Posterior vena cava (tissue), 2 donors: ENCODE data around the gene USP47. TPM values are rescaled to one million over a fixed set of nuclear protein-coding genes. Genes with fewer than 3 reads are reported as not detected.

Source experiments
- DNase-seq: peaks from one replicate; pipeline ENCODE4 v3.0.0-alpha.2; 2020; ENCODE audit warnings: low spot score
- intact Hi-C, 2 donors: fragments of 100-400 bp; cut with DNase I; formaldehyde crosslinking; loops; one replicate each; pipeline versions ENCODE4 v1.14.1 to v1.14.2; 2022 to 2023
- total RNA-seq, 2 donors: library from RNA; stranded (reverse); fragmentation: NEBNext Ultra II Directional; extraction: Animal tissue kit (Norgen Biotek cat#: 25700); gene quantifications; one replicate each; pipeline ENCODE4 v1.2.1, GENCODE V29; 2021
- donor health status: DM: yes; HTN: yes; CAD: no.
- donor health status: DM: yes; HTN: yes; CAD: no.

USP47 gene
- total RNA-seq, 2 donors from 2014 or later, result 49.4 to 57.8 TPM

DNA sequence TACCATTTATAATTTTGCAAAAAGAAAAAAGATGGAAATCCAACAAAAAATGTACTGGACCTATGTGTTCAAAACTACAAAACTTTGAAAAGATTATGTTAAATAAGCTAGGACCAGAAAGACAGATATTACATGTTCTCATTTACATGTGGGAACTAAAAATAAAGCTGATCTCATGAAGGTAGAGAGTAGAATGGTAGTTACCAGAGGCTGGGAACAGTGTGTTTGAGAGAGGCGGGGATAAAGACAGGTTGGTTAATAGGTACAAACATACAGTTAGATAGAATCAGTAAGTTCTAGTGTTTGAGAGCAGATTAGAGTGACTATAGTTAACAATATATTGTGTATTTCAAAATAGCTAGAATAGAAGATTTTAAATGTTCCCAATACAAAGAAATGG lies 71.6 kb downstream of the USP47 start:
- intact Hi-C loops, result no loop called here
- DNase-seq, result no peak

DNA sequence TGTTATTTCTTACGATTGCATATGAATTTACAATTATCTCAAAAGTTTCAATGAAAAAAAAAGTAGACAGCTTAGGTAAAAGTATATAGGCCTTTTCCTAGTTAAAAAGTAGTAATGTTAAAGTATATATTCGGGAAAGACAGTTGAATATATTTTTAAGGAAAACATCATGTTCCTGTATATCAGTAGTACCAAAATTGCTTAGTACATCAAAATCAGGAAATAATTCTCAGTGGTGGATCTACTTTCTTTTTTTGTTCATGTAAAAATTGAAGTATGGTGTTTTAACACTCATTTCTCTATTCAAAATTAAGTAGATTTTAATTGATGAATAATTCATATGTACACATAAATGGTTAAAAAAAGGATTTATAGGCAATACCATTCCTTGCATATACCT lies 73.9 kb downstream of the USP47 start:
- DNase-seq, result no peak
- intact Hi-C loops, result no loop called here

DNA sequence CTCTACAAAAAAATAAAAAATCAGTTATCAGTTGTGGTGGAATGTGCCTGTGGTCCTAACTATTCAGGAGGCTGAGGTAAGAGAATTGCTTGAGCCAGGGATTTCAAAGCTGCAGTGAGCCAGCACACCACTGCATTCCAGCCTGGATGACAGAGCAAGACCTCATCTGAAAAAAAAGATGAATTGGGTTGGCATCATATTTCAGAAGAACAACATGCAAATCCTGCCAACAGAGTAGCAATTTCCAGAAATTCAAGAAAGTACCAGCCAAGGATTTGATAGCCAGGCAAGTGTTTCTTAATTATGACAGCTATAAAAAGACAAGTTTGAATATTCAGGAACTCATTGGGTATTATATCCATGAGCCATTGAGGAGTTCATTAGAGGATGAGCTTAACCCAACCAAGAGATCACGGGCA lies 75.2 kb downstream of the USP47 start:
- DNase-seq, result no peak
- intact Hi-C loops, result no loop called here

DNA sequence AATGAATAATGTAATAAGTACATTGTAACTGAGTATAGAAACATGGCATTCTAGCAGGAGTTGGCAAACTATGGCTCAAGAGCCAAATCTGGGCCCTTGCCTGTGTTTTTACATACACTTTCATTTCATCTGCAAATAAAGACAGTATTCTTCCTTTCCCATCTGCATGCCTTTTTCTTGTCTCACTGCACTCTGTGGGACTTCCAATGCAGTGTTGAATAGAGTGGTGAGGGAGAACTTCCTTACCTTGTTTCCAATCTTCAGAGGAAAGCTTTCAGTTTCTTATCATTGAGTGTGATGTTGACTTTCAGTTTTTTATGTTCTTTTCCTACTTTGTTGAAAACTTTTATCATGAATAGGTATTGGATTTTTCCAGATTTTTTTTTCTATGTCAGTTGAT lies 82.1 kb downstream of the USP47 start:
- no peak for DNase-seq
- intact Hi-C loops, result no loop called here

DNA sequence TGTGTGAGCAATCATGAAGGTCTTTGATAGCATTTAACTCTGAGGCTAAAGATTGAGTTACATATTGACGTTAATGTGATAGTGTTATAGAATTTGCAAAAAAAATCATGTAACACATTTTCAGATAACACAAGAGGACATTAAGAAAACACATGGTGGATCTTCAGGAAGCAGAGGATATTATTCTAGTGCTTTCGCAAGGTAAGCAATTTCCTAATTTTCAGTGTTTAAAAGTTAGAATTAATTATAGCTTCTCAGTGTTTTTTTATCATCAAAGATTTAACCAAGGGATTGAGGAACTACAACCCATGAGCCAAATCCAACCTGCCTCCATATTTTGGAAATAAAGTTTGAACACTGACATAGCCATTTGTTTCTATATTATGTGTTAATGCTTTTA lies 88.1 kb downstream of the USP47 start:
- no peak for DNase-seq
- intact Hi-C loops, result loop anchor here (1.0 to 10.0 kb wide), 2 partner anchors 35 to 115 kb away; no protein-coding TSS in a partner anchor

DNA sequence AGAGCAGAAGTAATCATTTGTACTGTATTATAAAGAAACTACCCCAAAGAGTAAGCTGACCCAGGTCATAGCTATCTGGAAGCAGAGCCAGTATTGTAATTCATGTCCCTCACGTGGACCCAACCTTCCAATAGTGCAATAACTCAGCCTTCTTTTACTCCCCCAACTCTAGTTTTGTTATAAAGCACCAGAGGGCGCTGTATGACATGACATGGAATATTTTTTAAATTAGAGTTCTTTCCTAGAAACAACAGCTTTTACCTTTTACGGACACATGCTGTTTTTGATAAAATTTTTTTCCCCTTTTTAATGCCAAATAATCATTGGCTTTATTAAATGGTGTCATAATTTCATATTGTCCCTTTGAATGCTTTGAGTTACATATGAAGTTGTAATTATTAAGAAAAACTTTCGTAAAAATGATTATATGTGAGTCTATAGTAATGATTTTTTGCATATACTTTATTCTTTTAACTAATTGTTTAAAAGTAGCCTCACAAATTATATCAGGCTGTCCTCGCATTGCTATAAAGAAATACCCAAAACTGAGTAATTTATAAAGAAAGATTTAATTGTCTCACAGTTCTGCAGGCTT lies 89.8 kb downstream of the USP47 start:
- intact Hi-C loops, result loop anchor here (10.0 kb wide), 1 partner anchor 113 kb away; no protein-coding TSS in a partner anchor
- no peak for DNase-seq

DNA sequence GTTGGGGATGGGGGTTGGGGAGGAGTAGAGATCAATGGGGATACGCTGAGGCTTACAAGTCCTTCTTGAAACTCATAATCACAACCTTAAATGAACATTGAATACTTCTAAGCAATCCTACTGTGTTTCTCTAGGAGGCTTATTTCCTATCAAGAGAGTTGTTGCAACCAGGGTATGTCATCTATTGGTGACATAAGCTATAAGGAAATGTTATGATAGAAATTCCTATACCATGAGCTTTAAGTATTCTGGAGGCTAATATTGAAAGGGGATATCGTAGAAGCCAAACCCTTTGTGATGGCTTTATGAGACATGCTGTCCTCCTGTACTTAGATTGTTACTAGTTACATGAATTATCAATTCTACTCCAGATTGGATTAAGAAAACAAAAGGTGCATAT lies 93.8 kb downstream of the USP47 start:
- DNase-seq, result no peak
- intact Hi-C loops, result loop anchor here (10.0 kb wide), 1 partner anchor 109 kb away; no protein-coding TSS in a partner anchor

DNA sequence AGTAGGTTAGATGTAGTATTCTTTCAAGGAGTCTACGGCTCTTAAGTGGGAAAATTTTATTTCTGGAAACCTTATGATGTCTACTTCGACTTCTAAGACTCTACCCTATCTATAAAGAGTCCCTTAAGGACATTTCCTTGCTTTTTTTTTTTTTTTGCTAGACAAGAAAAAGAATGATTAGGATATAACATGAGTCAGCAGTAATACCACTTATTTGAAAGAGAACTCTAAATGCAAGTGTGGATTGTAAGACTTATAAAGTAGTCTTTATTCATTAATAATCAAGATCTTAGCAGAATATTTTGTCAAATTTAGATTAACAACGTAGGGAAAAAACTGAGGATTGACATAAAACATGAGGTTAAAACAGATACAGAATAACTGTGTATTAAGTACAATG lies 95.7 kb downstream of the USP47 start:
- no peak for DNase-seq
- intact Hi-C loops, result loop anchor here (10.0 kb wide), 1 partner anchor 107 kb away; no protein-coding TSS in a partner anchor

DNA sequence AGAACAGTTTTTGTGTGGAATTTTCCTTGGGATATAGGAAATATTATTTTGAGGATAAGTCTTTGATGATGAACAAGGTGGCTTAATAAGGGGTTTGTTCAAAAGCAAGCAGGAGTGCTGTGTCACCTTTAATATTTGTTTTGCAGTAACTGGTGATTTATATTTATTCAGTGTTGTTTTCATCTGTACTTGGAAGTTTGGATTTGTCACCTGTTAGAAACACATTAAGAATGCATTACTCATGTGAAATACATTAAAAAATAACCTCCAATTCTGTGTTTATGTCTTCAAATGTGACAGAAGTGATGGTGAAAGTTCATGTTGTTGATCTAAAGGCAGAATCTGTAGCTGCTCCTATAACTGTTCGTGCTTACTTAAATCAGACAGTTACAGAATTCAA lies 96.2 kb downstream of the USP47 start:
- no peak for DNase-seq
- intact Hi-C loops, result loop anchor here (10.0 kb wide), 1 partner anchor 107 kb away; no protein-coding TSS in a partner anchor

DNA sequence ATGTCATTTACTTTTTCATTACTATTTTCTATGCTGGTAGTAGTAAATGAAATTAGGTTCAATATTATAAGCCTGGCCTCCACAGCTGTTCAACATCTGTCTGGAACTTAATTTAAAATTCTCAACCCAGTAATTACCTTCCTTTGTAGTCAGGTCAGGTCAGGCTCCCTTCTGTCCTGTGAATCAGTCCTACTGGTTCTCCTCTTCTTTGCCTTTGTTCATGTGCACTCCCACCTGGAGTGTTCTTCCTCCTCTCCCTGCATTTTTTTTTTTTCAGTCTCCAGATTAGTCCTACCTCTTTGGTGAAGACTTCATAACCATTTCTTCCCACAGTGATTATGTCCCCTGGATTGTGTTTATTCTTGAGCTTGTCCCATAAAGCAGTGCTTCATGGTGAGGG lies 98.8 kb downstream of the USP47 start:
- intact Hi-C loops, result loop anchor here in 1 of 2 donors (10.0 kb wide), 1 partner anchor 334 kb away; no protein-coding TSS in a partner anchor

DNA sequence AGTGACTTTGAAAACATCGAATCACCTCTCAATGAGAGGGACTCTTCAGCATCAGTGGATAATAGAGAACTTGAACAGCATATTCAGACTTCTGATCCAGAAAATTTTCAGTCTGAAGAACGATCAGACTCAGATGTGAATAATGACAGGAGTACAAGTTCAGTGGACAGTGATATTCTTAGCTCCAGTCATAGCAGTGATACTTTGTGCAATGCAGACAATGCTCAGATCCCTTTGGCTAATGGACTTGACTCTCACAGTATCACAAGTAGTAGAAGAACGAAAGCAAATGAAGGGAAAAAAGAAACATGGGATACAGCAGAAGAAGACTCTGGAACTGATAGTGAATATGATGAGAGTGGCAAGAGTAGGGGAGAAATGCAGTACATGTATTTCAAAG lies 100.9 kb downstream of the USP47 start:
- no peak for DNase-seq
- intact Hi-C loops, result loop anchor here in 1 of 2 donors (10.0 kb wide), 1 partner anchor 332 kb away; no protein-coding TSS in a partner anchor

More for the DNA sequence above, 98.8 kb downstream of the USP47 start:
- DNase-seq, result no peak

DNA sequence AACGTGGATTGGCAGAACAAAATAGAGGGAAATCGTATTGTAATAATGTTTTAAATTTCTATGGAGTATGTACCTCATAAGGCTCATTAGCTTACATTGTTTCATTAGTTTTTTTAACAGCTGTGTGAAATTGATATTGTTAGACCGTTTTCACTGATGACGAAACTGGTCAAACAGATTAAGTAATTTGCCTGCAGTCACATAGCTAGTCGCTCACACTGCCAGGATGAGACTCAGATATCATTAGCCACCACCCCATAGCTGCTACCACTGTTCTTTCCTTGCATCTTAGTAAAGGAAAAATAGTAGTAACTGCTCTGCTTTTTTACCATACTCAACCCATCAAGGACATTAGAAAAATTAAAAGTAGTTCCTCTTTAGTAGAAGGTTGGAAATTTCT lies 102.7 kb downstream of the USP47 start:
- DNase-seq, result no peak
- intact Hi-C loops, result loop anchor here in 1 of 2 donors (10.0 kb wide), 1 partner anchor 330 kb away; no protein-coding TSS in a partner anchor

DNA sequence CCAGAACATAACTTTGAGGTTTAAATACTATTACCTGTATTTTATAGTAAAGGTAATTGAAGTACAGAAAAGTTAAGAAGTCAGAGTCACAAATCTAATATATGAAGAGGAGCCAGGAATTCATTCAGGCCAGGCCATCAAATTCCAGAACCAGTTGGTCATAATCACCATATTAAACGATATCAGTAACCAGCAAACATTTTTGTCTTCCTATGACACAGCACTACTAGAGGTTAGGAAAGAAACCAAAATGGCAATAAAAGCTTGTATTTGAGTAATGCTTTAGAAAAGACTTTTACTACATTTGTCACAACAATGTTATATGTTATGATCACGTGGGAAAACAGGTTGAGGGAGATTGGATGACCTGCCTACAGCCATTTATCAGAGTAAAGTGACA lies 104.4 kb downstream of the USP47 start:
- intact Hi-C loops, result loop anchor here in 1 of 2 donors (10.0 kb wide), 1 partner anchor 329 kb away; no protein-coding TSS in a partner anchor
- no peak for DNase-seq

DNA sequence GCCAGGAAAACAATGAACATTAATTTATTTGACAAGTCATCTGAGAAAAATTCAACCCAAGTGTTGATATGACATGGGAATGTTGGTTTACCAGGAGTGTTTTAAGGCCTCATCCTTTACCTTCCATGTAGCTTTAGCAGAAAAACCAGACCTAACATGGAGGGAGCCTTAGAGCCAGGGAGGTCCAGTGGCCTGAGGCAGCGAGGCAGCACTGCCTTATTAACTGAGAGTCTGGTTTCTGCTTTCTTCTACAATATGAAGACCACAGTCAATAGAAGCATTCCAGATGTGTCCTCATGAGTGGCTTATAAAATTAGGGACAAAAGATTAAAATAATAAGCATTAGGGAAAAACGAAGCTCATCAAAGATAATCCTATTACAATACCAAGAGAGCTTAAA lies 105.1 kb downstream of the USP47 start:
- intact Hi-C loops, result loop anchor here in 1 of 2 donors (10.0 kb wide), 1 partner anchor 328 kb away; no protein-coding TSS in a partner anchor
- DNase-seq, result no peak

DNA sequence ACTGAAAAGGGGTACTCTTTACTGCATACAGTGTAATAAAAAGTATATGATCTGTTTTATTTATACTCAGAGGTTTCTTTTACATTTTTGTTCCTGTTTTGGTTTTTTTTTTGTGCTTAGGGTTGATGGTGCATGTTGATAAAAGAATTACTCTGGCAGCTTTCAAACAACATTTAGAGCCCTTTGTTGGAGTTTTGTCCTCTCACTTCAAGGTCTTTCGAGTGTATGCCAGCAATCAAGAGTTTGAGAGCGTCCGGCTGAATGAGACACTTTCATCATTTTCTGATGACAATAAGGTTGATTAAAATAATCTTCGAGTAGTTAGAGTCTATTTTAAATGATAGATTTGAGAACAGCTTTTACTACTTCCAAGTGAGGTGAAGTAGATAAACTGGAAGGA lies 106.1 kb downstream of the USP47 start:
- intact Hi-C loops, result loop anchor here in 1 of 2 donors (10.0 kb wide), 1 partner anchor 327 kb away; no protein-coding TSS in a partner anchor
- no peak for DNase-seq

DNA sequence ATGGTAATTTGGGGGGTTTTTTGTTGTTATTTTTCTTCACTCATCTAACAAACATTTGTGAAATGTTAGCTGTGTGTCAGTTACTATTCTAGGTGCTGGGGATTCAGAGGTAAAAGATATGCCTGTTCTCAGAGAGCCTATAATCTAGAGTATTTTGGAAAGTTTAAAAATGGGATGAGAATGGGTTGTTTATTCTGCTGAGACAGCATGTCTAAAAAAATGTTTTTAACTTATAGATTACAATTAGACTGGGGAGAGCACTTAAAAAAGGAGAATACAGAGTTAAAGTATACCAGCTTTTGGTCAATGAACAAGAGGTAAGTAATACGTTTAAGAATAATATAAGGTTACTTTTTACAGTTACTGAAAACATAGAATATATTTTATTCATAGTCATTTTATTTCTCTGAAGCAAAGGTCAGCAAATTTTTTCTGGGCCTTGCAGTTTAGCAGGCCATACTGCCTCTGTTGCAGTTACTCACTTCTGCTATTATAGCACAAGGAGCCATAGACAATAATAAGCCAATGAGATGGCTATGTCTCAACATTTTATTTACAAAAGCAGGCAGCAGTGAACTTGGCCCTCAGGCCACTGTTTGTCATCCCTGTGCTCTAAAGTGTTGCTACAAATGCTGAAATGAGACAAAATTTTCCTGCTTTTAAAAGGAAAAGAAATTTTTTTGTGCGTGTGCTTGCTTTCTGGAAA lies 106.6 kb downstream of the USP47 start:
- intact Hi-C loops, result loop anchor here in 1 of 2 donors (10.0 kb wide), 1 partner anchor 326 kb away; no protein-coding TSS in a partner anchor
- DNase-seq, result no peak

DNA sequence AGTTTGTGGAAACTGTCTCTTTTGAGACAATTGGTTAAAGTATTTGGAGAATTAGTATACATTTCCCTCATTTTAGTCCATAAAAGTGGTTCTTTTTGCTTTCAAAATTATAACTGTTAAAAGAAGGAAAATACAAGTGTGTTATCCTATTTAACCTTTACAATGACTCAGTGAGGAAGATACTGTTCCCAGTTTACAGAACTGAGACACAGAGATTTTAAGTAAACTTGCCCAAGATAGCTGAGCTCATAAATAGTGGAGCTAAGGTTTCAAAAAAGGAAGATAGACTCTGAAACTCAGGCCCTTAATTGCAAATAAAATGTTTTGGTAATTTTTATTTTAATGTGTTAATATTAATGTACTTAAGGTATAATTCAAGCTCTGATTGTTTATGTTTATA lies 107.7 kb downstream of the USP47 start:
- intact Hi-C loops, result loop anchor here in 1 of 2 donors (10.0 kb wide), 1 partner anchor 325 kb away; no protein-coding TSS in a partner anchor

DNA sequence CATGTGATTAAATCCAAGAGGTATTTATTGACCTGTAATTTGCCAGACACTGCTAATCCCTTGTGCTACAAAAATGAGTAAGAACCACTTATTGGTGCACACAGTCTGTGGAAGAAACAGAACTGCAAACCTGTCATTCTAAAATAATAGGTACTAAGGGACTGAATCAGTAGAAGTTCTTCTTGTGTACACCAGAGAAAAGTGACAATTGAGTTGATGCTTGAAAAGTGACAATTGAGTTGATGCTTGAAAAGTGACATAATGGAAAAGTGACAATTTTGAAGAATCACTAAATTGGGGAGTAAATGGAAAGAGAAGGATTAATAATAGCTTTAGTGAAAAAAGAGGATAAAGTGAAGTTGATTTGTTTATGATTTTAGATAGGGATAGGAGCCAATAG lies 110.3 kb downstream of the USP47 start:
- intact Hi-C loops, result no loop called here
- DNase-seq, result no peak

More for the DNA sequence above, 107.7 kb downstream of the USP47 start:
- no peak for DNase-seq

DNA sequence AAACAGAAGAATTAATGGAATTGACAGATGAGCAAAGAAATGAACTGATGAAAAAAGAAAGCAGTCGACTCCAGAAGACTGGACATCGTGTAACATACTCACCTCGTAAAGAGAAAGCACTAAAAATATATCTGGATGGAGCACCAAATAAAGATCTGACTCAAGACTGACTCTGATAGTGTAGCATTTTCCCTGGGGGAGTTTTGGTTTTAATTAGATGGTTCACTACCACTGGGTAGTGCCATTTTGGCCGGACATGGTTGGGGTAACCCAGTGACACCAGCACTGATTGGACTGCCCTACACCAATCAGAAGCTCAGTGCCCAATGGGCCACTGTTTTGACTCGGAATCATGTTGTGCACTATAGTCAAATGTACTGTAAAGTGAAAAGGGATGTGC lies 114.2 kb downstream of the USP47 start:
- no peak for DNase-seq
- intact Hi-C loops, result no loop called here
